Hepatocyte (in vitro differentiated cells): Measurements from ENCODE around the gene CDC42EP1. TPM values are rescaled to one million over a fixed set of nuclear protein-coding genes. Genes with fewer than 3 reads are reported as not detected.

ENCODE experiments used
- DNase-seq: peaks from one replicate; pipeline ENCODE4 v3.0.0-alpha.2; 2016; ENCODE audit warnings: low spot score
- H2AFZ ChIP-seq: fragments of 200-600 bp; sonication (generic); 2 replicates; pipeline ENCODE4 v1.6.0; 2016; ENCODE audit warnings: antibody characterized with exemption, mild to moderate bottlenecking
- H3K27ac ChIP-seq: fragments of 200-600 bp; sonication (generic); 2 replicates; pipeline ENCODE4 v1.5.1; 2016; ENCODE audit warnings: mild to moderate bottlenecking
- H3K27me3 ChIP-seq: fragments of 200-600 bp; sonication (generic); 2 replicates; pipeline ENCODE4 v1.6.1; 2016
- H3K36me3 ChIP-seq: fragments of 200-600 bp; sonication (generic); replicated peaks from 2 replicates; pipeline ENCODE4 v1.5.1; 2016; ENCODE audit warnings: low read depth; ENCODE audit not compliant: insufficient read depth
- H3K4me1 ChIP-seq: fragments of 200-600 bp; sonication (generic); 2 replicates; pipeline ENCODE4 v1.5.1; 2016; ENCODE audit warnings: mild to moderate bottlenecking, moderate library complexity; ENCODE audit not compliant: insufficient read depth
- H3K4me2 ChIP-seq: fragments of 200-600 bp; sonication (generic); 2 replicates; pipeline ENCODE4 v1.6.0; 2016
- H3K4me3 ChIP-seq: fragments of 200-600 bp; sonication (generic); 2 replicates; pipeline ENCODE4 v1.5.1; 2016; ENCODE audit warnings: mild to moderate bottlenecking
- H3K79me2 ChIP-seq: fragments of 200-600 bp; sonication (generic); 2 replicates; pipeline ENCODE4 v1.6.0; 2017; ENCODE audit warnings: mild to moderate bottlenecking
- H3K9me2 ChIP-seq: fragments of 200-600 bp; sonication (generic); replicated peaks from 2 replicates; pipeline ENCODE4 v1.6.0; 2017; ENCODE audit warnings: mild to moderate bottlenecking; ENCODE audit not compliant: insufficient read depth
- H3K9me3 ChIP-seq: fragments of 200-600 bp; sonication (generic); 2 replicates; pipeline ENCODE4 v1.5.1; 2016; ENCODE audit warnings: low read depth, mild to moderate bottlenecking
- H4K20me1 ChIP-seq: fragments of 200-600 bp; sonication (generic); 2 replicates; pipeline ENCODE4 v1.6.0; 2016; ENCODE audit warnings: mild to moderate bottlenecking; ENCODE audit not compliant: insufficient read depth, poor library complexity, severe bottlenecking
- EZH2 ChIP-seq: fragments of 200-600 bp; sonication (generic); IDR thresholded peaks from 2 replicates; pipeline ENCODE4 v1.6.1; 2016; ENCODE audit warnings: antibody characterized with exemption, mild to moderate bottlenecking, borderline replicate concordance
- EZH2phosphoT487 ChIP-seq: fragments of 200-600 bp; sonication (generic); IDR thresholded peaks from one replicate; pipeline ENCODE4 v1.6.1; 2018; ENCODE audit warnings: antibody characterized with exemption, mild to moderate bottlenecking, low read depth, moderate library complexity; ENCODE audit not compliant: unreplicated experiment, severe bottlenecking
- WGBS: methylation state at CpG from one replicate; pipeline ENCODE4 v1.1.6; 2016; ENCODE audit warnings: low lambda C conversion rate; ENCODE audit errors: missing lambda C conversion rate; 5-methylcytosine and 5-hydroxymethylcytosine counted together
- polyA plus RNA-seq: library from polyadenylated mRNA; unstranded; fragments of >200 nt; fragmentation: Nextera tagmentation; extraction: Ambion mirVana; gene quantifications from 2 replicates; pipeline ENCODE4 v1.2.1, GENCODE V29; 2016
- total RNA-seq: library from RNA; depleted of rRNA; stranded (reverse); fragments of >200 nt; gene quantifications from 2 replicates; pipeline ENCODE4 v1.2.3, GENCODE V29; 2014
- TF ChIP-seq, protein P1 (sequence below): fragments of 200-600 bp; sonication (generic); IDR thresholded peaks from 2 replicates; pipeline ENCODE4 v1.5.1; 2016; ENCODE audit warnings: antibody characterized with exemption, mild to moderate bottlenecking; ENCODE audit not compliant: poor library complexity

CDC42EP1 gene
- total and polyA plus RNA-seq, 2 experiments from 2014 or later: 34.6 to 149 TPM

GRCh38 chr22:37544955-37545702 is 15.2 kb upstream of the CDC42EP1 start:
- Histone ChIP-seq H3K79me2 (no peaks in the 10 kb centered on the region), H2AFZ (no peak overlapping the region), H3K27ac (peak overlapping the region; percentile 94), H4K20me1 (no peaks in the 10 kb centered on the region), H3K9me2 (no peaks in the 10 kb centered on the region), H3K36me3 (no peaks in the 10 kb centered on the region), H3K27me3 (no peaks in the 10 kb centered on the region), H3K4me1 (peaks cover 44% of the 10 kb centered on the region), H3K4me2 (peak overlapping the region; percentile 72), H3K4me3 (no peak overlapping the region), H3K9me3 (no peaks in the 10 kb centered on the region)
- peak; percentile 86 for DNase-seq
- TF ChIP-seq, protein P1, sequence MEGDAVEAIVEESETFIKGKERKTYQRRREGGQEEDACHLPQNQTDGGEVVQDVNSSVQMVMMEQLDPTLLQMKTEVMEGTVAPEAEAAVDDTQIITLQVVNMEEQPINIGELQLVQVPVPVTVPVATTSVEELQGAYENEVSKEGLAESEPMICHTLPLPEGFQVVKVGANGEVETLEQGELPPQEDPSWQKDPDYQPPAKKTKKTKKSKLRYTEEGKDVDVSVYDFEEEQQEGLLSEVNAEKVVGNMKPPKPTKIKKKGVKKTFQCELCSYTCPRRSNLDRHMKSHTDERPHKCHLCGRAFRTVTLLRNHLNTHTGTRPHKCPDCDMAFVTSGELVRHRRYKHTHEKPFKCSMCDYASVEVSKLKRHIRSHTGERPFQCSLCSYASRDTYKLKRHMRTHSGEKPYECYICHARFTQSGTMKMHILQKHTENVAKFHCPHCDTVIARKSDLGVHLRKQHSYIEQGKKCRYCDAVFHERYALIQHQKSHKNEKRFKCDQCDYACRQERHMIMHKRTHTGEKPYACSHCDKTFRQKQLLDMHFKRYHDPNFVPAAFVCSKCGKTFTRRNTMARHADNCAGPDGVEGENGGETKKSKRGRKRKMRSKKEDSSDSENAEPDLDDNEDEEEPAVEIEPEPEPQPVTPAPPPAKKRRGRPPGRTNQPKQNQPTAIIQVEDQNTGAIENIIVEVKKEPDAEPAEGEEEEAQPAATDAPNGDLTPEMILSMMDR: peak; percentile 67
- TF ChIP-seq EZH2: no peak
- WGBS: 54% methylated on average over 11 of the region's 11 CpGs

- peak; percentile 96 for DNase-seq
- Histone ChIP-seq H3K4me3 (no peak overlapping the region), H3K79me2 (no peaks in the 10 kb centered on the region), H3K27ac (peak overlapping the region; percentile 94), H3K4me1 (peaks cover 44% of the 10 kb centered on the region), H3K4me2 (peak overlapping the region; percentile 72), H3K9me3 (no peaks in the 10 kb centered on the region), H3K27me3 (no peaks in the 10 kb centered on the region), H3K36me3 (no peaks in the 10 kb centered on the region), H2AFZ (no peak overlapping the region), H4K20me1 (no peaks in the 10 kb centered on the region), H3K9me2 (no peaks in the 10 kb centered on the region)
- no peak for TF ChIP-seq EZH2
- TF ChIP-seq, protein P1: no peak
- no peak for TF ChIP-seq EZH2phosphoT487
- 21% methylated on average over 20 of the region's 28 CpGs for WGBS
These were observed 14.4 kb upstream of the CDC42EP1 start for GRCh38 chr22:37545703-37546436.

GRCh38 chr22:37546437-37547250 is 13.6 kb upstream of the CDC42EP1 start:
- 60% methylated on average over 21 of the region's 21 CpGs for WGBS
- H3K9me3 ChIP-seq: no peaks in the 10 kb centered on the region
- H3K4me1 ChIP-seq: peaks cover 41% of the 10 kb centered on the region
- H3K27ac ChIP-seq: peak overlapping the region; percentile 94
- no peaks in the 10 kb centered on the region for H3K36me3 ChIP-seq
- H3K4me3 ChIP-seq: no peak overlapping the region
- H4K20me1 ChIP-seq: no peaks in the 10 kb centered on the region
- no peaks in the 10 kb centered on the region for H3K9me2 ChIP-seq
- no peaks in the 10 kb centered on the region for H3K27me3 ChIP-seq
- H3K79me2 ChIP-seq: no peaks in the 10 kb centered on the region
- TF ChIP-seq, protein P1: peak; percentile 5
- TF ChIP-seq EZH2phosphoT487: no peak
- DNase-seq: no peak
- no peak overlapping the region for H2AFZ ChIP-seq
- H3K4me2 ChIP-seq: peak overlapping the region; percentile 72
